ENCODE results near the gene WFS1. TPM values are rescaled to one million over a fixed set of nuclear protein-coding genes. Genes with fewer than 3 reads are reported as not detected.

Gene WFS1
- total and polyA plus RNA-seq, 2 donors (not counting 3 experiments of a cell fraction or from before 2014, with no cell fraction given), result 48.2 to 70.0 TPM

- no peaks in the 10 kb centered on the region for H3K9me3 ChIP-seq (replicated peaks; ENCODE audit: control insufficient read depth, insufficient read depth, low read length)
- intact Hi-C loops (cut with micrococcal nuclease) (loop anchor here (1.0 kb wide), 2 partner anchors 68 to 214 kb away; no protein-coding TSS in a partner anchor), dilution Hi-C loops (cut with MboI; ENCODE audit: extremely low pct_ligation_motif_present, low sequenced_read_pairs) (no loop called here)
- no peak overlapping the region for H3K4me3 ChIP-seq (replicated peaks in 1 of 3; ENCODE audit: insufficient read depth in 1 of 3, low read depth in 1 of 3, low read length in 3 of 3)
- no peak overlapping the region for H2AFZ ChIP-seq (ENCODE audit: low read depth, low read length)
- ChIA-PET CTCF (interaction anchor here (0.8 to 16.2 kb wide), 22 partner anchors 9 to 335 kb away, joined by 3 to 808 read pairs (median 8); partner anchors contain the start of genes MAN2B2 and WFS1), POLR2A (no interaction called here)
- no peak overlapping the region for H3K4me2 ChIP-seq (ENCODE audit: insufficient read depth, low read length)
- BruUV-seq (replicated peaks), result no TSS peak
- no peaks in the 10 kb centered on the region for H4K20me1 ChIP-seq (replicated peaks; ENCODE audit: control insufficient read depth, extremely low read depth, insufficient read depth, low read length)
- no peak overlapping the region for H3K9ac ChIP-seq (replicated peaks; ENCODE audit: extremely low read depth, insufficient read depth, low read length)
- H3K9me1 ChIP-seq (replicated peaks; ENCODE audit: control insufficient read depth, extremely low read depth, insufficient read depth, low read length), result no peaks in the 10 kb centered on the region
- H3K4me1 ChIP-seq (ENCODE audit: control insufficient read depth, extremely low read depth, insufficient read depth, low read length), result no peaks in the 10 kb centered on the region
- no peak overlapping the region for H3K27ac ChIP-seq (ENCODE audit: insufficient read depth, low read depth, low read length)
- peaks cover 0 to 3% of the 10 kb centered on the region in 2 experiments for H3K27me3 ChIP-seq (ENCODE audit: control insufficient read depth in 2 of 2, insufficient read depth in 2 of 2, low read length in 2 of 2)
- TF ChIP-seq GATA2 (IDR thresholded peaks at IDR 0.05; ENCODE audit: insufficient read depth, insufficient read length, low read depth, low read length) (no peak), MAX (IDR thresholded peaks at IDR 0.05; ENCODE audit: insufficient read depth, insufficient read length) (no peak), MYC (IDR thresholded peaks at IDR 0.05; ENCODE audit: low read depth, low read length) (no peak), EZH2 (IDR thresholded peaks at IDR 0.05; ENCODE audit: borderline replicate concordance, low read depth, low read length, severe bottlenecking) (no peak), POLR2AphosphoS5 (IDR thresholded peaks at IDR 0.05; ENCODE audit: insufficient read depth, low read depth, low read length) (no peak), JUN (IDR thresholded peaks at IDR 0.05; ENCODE audit: borderline replicate concordance, insufficient read depth, insufficient read length, low read depth) (no peak), FOS (IDR thresholded peaks at IDR 0.05; ENCODE audit: borderline replicate concordance, insufficient read depth, low read length) (no peak), CTCF (IDR thresholded peaks at IDR 0.05; ENCODE audit: extremely low read depth in 1 of 2, insufficient read depth in 1 of 2, low read depth in 1 of 2, low read length in 2 of 2) (no peak)
- H3K79me2 ChIP-seq (ENCODE audit: control insufficient read depth, insufficient read depth, low read length), result no peaks in the 10 kb centered on the region
- no peak for FAIRE-seq
- DNase-seq (ENCODE audit: low read depth, low spot score), result no peak
- H3K36me3 ChIP-seq (ENCODE audit: control insufficient read depth in 2 of 2, extremely low read depth in 1 of 2, insufficient read depth in 2 of 2, low read length in 2 of 2), result no peaks in the 10 kb centered on the region
These were observed 63.0 kb downstream of the WFS1 start for GRCh38 chr4:6332669-6333050.
